ENCODE results near the gene NLRP2B. TPM values are rescaled to one million over a fixed set of nuclear protein-coding genes. Genes with fewer than 3 reads are reported as not detected.

The NLRP2B gene
- total and polyA plus RNA-seq, 7 donors = 0.14 to 0.28 (median 0.16) TPM; not detected in 4

DNA sequence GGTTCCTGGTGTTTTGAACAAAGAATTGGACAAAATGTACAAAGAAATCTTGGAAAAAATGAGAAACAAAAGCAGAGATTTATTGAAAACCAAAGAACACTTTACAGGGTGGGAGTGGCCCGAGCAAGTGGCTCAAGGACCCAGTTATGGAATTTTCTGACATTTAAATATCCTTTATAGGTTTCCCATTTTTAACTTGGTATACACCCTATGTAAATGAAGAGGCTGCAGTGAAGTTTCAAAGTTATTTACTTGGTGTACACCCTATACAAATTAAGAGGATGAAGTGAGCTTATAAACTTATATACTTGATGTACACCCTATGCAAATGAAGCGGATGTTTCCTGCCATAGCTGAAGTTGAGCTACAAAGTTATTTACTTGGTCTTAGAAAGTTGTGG, 4.7 kb downstream of the NLRP2B start:
- Histone ChIP-seq H3K36me3 (no peaks in the 10 kb centered on the region), H3K9me3 (no peaks in the 10 kb centered on the region), H3K27ac (no peak overlapping the region), H3K4me1 (no peaks in the 10 kb centered on the region), H3K4me3 (no peak overlapping the region), H3K27me3 (no peaks in the 10 kb centered on the region)
- no peak for DNase-seq
- intact Hi-C loops (cut with DNase I) = no loop called here
- no peak for TF ChIP-seq POLR2AphosphoS5 (IDR thresholded peaks at IDR 0.05)
- TF ChIP-seq POLR2A (IDR thresholded peaks at IDR 0.05) = no peak
- TF ChIP-seq EP300 (IDR thresholded peaks at IDR 0.05) = no peak
- TF ChIP-seq, protein P1, sequence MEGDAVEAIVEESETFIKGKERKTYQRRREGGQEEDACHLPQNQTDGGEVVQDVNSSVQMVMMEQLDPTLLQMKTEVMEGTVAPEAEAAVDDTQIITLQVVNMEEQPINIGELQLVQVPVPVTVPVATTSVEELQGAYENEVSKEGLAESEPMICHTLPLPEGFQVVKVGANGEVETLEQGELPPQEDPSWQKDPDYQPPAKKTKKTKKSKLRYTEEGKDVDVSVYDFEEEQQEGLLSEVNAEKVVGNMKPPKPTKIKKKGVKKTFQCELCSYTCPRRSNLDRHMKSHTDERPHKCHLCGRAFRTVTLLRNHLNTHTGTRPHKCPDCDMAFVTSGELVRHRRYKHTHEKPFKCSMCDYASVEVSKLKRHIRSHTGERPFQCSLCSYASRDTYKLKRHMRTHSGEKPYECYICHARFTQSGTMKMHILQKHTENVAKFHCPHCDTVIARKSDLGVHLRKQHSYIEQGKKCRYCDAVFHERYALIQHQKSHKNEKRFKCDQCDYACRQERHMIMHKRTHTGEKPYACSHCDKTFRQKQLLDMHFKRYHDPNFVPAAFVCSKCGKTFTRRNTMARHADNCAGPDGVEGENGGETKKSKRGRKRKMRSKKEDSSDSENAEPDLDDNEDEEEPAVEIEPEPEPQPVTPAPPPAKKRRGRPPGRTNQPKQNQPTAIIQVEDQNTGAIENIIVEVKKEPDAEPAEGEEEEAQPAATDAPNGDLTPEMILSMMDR (IDR thresholded peaks at IDR 0.05) = no peak
- 81 to 89% methylated on average over 2 of the region's 2 CpGs for WGBS, 2 donors

DNA sequence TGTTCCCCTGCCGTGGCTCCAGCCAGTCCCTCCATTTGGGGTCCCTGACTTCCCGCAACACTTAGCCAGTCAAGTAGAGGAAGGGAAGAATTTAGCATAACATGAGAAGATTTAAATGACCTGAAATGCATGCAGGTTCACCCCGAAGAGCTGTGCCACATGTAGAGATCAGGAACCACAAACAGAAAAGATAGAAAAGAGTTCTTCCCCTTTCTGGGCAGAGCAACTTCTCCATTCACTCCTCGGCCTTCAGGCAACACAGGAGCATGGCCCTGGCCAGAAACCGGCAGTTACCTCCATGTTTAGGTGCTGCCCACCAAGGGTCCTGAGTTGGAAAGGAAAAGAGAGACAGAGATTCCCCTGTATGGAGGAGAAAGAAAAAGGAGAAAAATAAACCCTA, 5.2 kb downstream of the NLRP2B start:
- WGBS, 2 donors = 68 to 81% methylated on average over 5 of the region's 5 CpGs
- TF ChIP-seq POLR2AphosphoS5 (IDR thresholded peaks at IDR 0.05) = no peak
- no peak for TF ChIP-seq POLR2A (IDR thresholded peaks at IDR 0.05)
- TF ChIP-seq EP300 (IDR thresholded peaks at IDR 0.05) = no peak
- TF ChIP-seq, protein P1 (IDR thresholded peaks at IDR 0.05) = no peak

DNA sequence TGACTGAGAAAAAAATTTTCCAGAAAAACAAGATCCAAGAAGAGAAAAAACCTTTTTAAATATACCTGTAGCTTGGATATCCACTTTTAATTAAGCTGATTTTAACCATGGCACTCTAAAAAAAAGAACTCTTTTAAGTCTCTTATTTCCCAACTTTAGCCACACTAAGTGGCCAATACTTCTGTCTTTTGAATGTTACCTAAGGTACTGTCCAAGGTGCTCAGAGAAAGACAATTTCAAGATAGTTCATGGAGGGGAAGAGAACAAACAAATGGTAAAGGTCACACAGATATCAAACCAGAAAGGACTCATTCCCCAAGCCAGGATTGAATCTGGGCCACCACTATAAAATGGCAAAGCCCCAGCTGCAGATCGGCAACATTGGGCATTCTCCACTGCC, 10.1 kb downstream of the NLRP2B start:
- intact Hi-C loops (cut with DNase I) = no loop called here
- Histone ChIP-seq H3K36me3 (no peaks in the 10 kb centered on the region), H3K4me1 (no peaks in the 10 kb centered on the region), H3K27ac (no peak overlapping the region), H3K4me3 (no peak overlapping the region), H3K9me3 (no peaks in the 10 kb centered on the region), H3K27me3 (no peaks in the 10 kb centered on the region)
- TF ChIP-seq EP300 (IDR thresholded peaks at IDR 0.05) (no peak), POLR2A (IDR thresholded peaks at IDR 0.05) (no peak), POLR2AphosphoS5 (IDR thresholded peaks at IDR 0.05) (no peak)
- TF ChIP-seq, protein P1 (IDR thresholded peaks at IDR 0.05) = no peak
- no peak for DNase-seq
- WGBS, 2 donors = 88 to 93% methylated on average over 1 of the region's 1 CpG

More for the DNA sequence above, 5.2 kb downstream of the NLRP2B start:
- no peaks in the 10 kb centered on the region for H3K27me3 ChIP-seq
- no peaks in the 10 kb centered on the region for H3K4me1 ChIP-seq
- intact Hi-C loops (cut with DNase I) = no loop called here
- no peak overlapping the region for H3K4me3 ChIP-seq
- H3K27ac ChIP-seq = no peak overlapping the region
- no peaks in the 10 kb centered on the region for H3K9me3 ChIP-seq
- H3K36me3 ChIP-seq = no peaks in the 10 kb centered on the region
- DNase-seq = no peak

DNA sequence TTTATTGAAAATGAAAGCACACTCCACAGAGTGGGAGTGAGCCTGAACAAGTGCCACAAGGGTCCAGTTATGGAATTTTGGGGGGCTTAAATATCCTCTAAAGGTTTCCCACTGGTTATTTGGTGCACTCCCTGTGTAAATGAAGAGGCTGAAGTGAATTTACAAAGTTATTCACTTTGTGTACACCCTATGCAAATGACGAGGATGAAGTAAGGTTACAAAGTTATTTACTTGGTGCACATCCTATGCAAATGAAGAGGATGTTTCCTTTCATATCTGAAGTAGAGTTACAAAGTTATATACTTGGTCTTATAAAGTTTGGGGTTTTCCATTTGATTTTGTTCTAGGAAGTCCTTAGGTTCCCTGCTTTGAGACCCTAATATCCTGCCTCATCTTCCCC, 13.1 kb downstream of the NLRP2B start:
- Histone ChIP-seq H3K9me3 (no peaks in the 10 kb centered on the region), H3K36me3 (no peaks in the 10 kb centered on the region), H3K4me1 (no peaks in the 10 kb centered on the region), H3K27ac (no peak overlapping the region), H3K27me3 (no peaks in the 10 kb centered on the region), H3K4me3 (no peak overlapping the region)
- no peak for DNase-seq
- TF ChIP-seq, protein P1 (IDR thresholded peaks at IDR 0.05) = no peak
- no peak for TF ChIP-seq EP300 (IDR thresholded peaks at IDR 0.05)
- intact Hi-C loops (cut with DNase I) = no loop called here
- WGBS, 2 donors = 58 to 72% methylated on average over 1 of the region's 1 CpG

DNA sequence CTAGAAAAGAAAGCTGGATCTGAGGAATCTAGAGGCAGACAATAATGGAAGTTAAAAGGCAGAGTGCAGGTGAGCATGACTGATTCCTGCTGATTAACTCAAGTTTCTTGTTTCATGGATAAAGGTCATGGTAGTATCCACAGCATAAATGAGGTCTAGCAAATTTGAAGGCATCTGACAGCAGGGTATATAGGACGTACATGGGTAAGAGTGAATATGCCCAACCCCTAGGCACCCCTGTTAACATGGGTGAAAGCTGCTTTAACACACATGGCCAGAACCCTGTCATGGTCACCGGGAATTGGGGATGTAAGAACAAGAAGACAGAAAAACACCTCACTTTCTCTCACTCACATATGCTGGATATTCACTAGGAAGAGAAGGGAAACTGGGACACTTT, 25.0 kb downstream of the NLRP2B start:
- no peak for DNase-seq
- no peaks in the 10 kb centered on the region for H3K4me1 ChIP-seq
- H3K27ac ChIP-seq = no peak overlapping the region
- no peaks in the 10 kb centered on the region for H3K36me3 ChIP-seq
- H3K4me3 ChIP-seq = no peak overlapping the region
- H3K27me3 ChIP-seq = no peaks in the 10 kb centered on the region
- WGBS, 2 donors = 86 to 88% methylated on average over 2 of the region's 2 CpGs
- H3K9me3 ChIP-seq = no peaks in the 10 kb centered on the region
- intact Hi-C loops (cut with DNase I) = no loop called here
- TF ChIP-seq, protein P1 (IDR thresholded peaks at IDR 0.05) = no peak
- TF ChIP-seq EP300 (IDR thresholded peaks at IDR 0.05) (no peak), POLR2A (IDR thresholded peaks at IDR 0.05) (no peak), POLR2AphosphoS5 (IDR thresholded peaks at IDR 0.05) (no peak)
